HEK293 (cell line): ENCODE results near the gene ADAMTS17.

Experiments
- CTCF ChIA-PET: fragments of 350-600 bp; formaldehyde crosslinking; extraction: SDS; loops from one replicate; lab custom pipeline; 2021; ENCODE audit warnings: antibody characterized with exemption; lab: Yijun Ruan, JAX
- POLR2A ChIA-PET: fragments of 300-600 bp; formaldehyde crosslinking; extraction: SDS; loops from one replicate; lab custom pipeline; 2020; ENCODE audit warnings: antibody characterized with exemption, inconsistent platforms; lab: Yijun Ruan, JAX
- H3K27ac ChIP-seq: fragments of 200-500 bp; sonication (Bioruptor generic); 2 replicates; pipeline ENCODE4 v1.5.1; 2014; ENCODE audit warnings: low read depth, low read length, control low read depth, inconsistent platforms; ENCODE audit errors: extremely low read depth
- H3K36me3 ChIP-seq, 2 experiments: fragments of 200-500 bp in 1 of 2; sonication (Bioruptor generic) in 1 of 2; 1 replicate in 1 of 2; 2 replicates in 1 of 2; pipeline ENCODE4 v1.5.1; 2014 to 2017; ENCODE audit warnings: inconsistent platforms in 2 of 2, low read length in 2 of 2; ENCODE audit not compliant: control insufficient read depth in 2 of 2, insufficient read depth in 1 of 2
- H3K4me1 ChIP-seq: fragments of 200-500 bp; sonication (Bioruptor generic); 2 replicates; pipeline ENCODE4 v1.5.1; 2014; ENCODE audit warnings: mild to moderate bottlenecking, low read length, inconsistent platforms; ENCODE audit not compliant: control insufficient read depth, insufficient read depth
- H3K4me3 ChIP-seq: 2 replicates; pipeline ENCODE4 v1.5.1; 2011; ENCODE audit warnings: low read depth, mild to moderate bottlenecking, control low read depth, low read length, moderate library complexity
- H3K9me3 ChIP-seq: fragments of 200-500 bp; sonication (Bioruptor generic); 2 replicates; pipeline ENCODE4 v1.5.1; 2014; ENCODE audit warnings: low read depth, low read length, inconsistent platforms; ENCODE audit not compliant: control insufficient read depth, insufficient read depth
- GLI2 ChIP-seq: fragments of 450-650 bp; formaldehyde crosslinking; IDR thresholded peaks from 2 replicates; pipeline ENCODE4; 2017; ENCODE audit warnings: missing biosample characterization, missing genetic modification characterization, low read depth, borderline replicate concordance
- HOXC10 ChIP-seq: sonication (generic); formaldehyde crosslinking; IDR thresholded peaks from 2 replicates; pipeline ENCODE4 v1.8.1; 2023; ENCODE audit warnings: mild to moderate bottlenecking, missing genetic modification reagents
- KLF8 ChIP-seq: fragments of 450-650 bp; formaldehyde crosslinking; IDR thresholded peaks from 2 replicates; pipeline ENCODE4 v1.5.1; 2016; ENCODE audit warnings: missing biosample characterization, missing genetic modification characterization
- REPIN1 ChIP-seq: fragments of 450-650 bp; formaldehyde crosslinking; IDR thresholded peaks from 2 replicates; pipeline ENCODE4 v1.5.1; 2017; ENCODE audit warnings: missing biosample characterization, missing genetic modification characterization, low read depth
- SCRT2 ChIP-seq: fragments of 450-650 bp; formaldehyde crosslinking; IDR thresholded peaks from 2 replicates; pipeline ENCODE4 v1.5.1; 2016; ENCODE audit warnings: missing biosample characterization, missing genetic modification characterization
- YY2 ChIP-seq: fragments of 450-650 bp; formaldehyde crosslinking; IDR thresholded peaks from 2 replicates; pipeline ENCODE4 v1.5.1; 2016; ENCODE audit warnings: missing biosample characterization, missing genetic modification characterization
- ZBTB48 ChIP-seq: fragments of 450-650 bp; formaldehyde crosslinking; IDR thresholded peaks from 2 replicates; pipeline ENCODE4 v1.5.1; 2016; ENCODE audit warnings: missing biosample characterization, missing genetic modification characterization
- ZNF132 ChIP-seq: fragments of 450-650 bp; formaldehyde crosslinking; IDR thresholded peaks from 2 replicates; pipeline ENCODE4 v1.5.1; 2017; ENCODE audit warnings: missing biosample characterization, missing genetic modification characterization, borderline replicate concordance
- ZNF184 ChIP-seq: fragments of 450-650 bp; IDR thresholded peaks from 2 replicates; pipeline ENCODE4 v1.5.1; 2018; ENCODE audit warnings: missing biosample characterization, mild to moderate bottlenecking, missing genetic modification characterization
- ZNF202 ChIP-seq: fragments of 450-650 bp; formaldehyde crosslinking; IDR thresholded peaks from 2 replicates; pipeline ENCODE4 v1.5.1; 2016; ENCODE audit warnings: missing biosample characterization, missing genetic modification characterization, borderline replicate concordance
- ZNF266 ChIP-seq: fragments of 450-650 bp; formaldehyde crosslinking; IDR thresholded peaks from 2 replicates; pipeline ENCODE4 v1.5.1; 2016; ENCODE audit warnings: missing biosample characterization, missing genetic modification characterization, low read depth
- ZNF292 ChIP-seq: fragments of 450-650 bp; formaldehyde crosslinking; IDR thresholded peaks from 2 replicates; pipeline ENCODE4 v1.5.1; 2016; ENCODE audit warnings: low read depth, missing biosample characterization, missing genetic modification characterization, borderline replicate concordance
- ZNF311 ChIP-seq: fragments of 450-650 bp; formaldehyde crosslinking; IDR thresholded peaks from 2 replicates; pipeline ENCODE4 v1.5.1; 2017; ENCODE audit warnings: missing biosample characterization, missing genetic modification characterization, borderline replicate concordance
- ZNF548 ChIP-seq: fragments of 450-650 bp; formaldehyde crosslinking; IDR thresholded peaks from 2 replicates; pipeline ENCODE4 v1.5.1; 2016; ENCODE audit warnings: missing biosample characterization, missing genetic modification characterization
- ZNF585B ChIP-seq: fragments of 450-650 bp; formaldehyde crosslinking; IDR thresholded peaks from 2 replicates; pipeline ENCODE4 v1.5.1; 2016; ENCODE audit warnings: missing biosample characterization, missing genetic modification characterization
- ZNF654 ChIP-seq: fragments of 450-650 bp; formaldehyde crosslinking; IDR thresholded peaks from 2 replicates; pipeline ENCODE4 v1.5.1; 2016; ENCODE audit warnings: low read depth, missing biosample characterization, missing genetic modification characterization
- ZNF664 ChIP-seq: fragments of 450-650 bp; formaldehyde crosslinking; IDR thresholded peaks from 2 replicates; pipeline ENCODE4 v1.5.1; 2016; ENCODE audit warnings: missing biosample characterization, missing genetic modification characterization
- ZNF76 ChIP-seq: fragments of 450-650 bp; formaldehyde crosslinking; IDR thresholded peaks from 2 replicates; pipeline ENCODE4; 2016; ENCODE audit warnings: low read depth, missing biosample characterization, missing genetic modification characterization, borderline replicate concordance
- ZSCAN16 ChIP-seq: fragments of 450-650 bp; formaldehyde crosslinking; IDR thresholded peaks from 2 replicates; pipeline ENCODE4 v1.5.1; 2016; ENCODE audit warnings: missing biosample characterization, missing genetic modification characterization
- ZSCAN23 ChIP-seq: fragments of 450-650 bp; formaldehyde crosslinking; IDR thresholded peaks from 2 replicates; pipeline ENCODE4 v1.5.1; 2016; ENCODE audit warnings: missing biosample characterization, missing genetic modification characterization
- ZSCAN30 ChIP-seq: fragments of 450-650 bp; IDR thresholded peaks from 2 replicates; pipeline ENCODE4 v1.5.1; 2018; ENCODE audit warnings: missing biosample characterization, mild to moderate bottlenecking, missing genetic modification characterization, moderate library complexity
- TF ChIP-seq, protein P1 (sequence below): fragments of 450-650 bp; formaldehyde crosslinking; IDR thresholded peaks from 2 replicates; pipeline ENCODE4 v1.5.1; 2016; ENCODE audit warnings: missing biosample characterization, missing genetic modification characterization
- TF ChIP-seq, protein P2 (sequence below): fragments of 450-650 bp; formaldehyde crosslinking; IDR thresholded peaks from 2 replicates; pipeline ENCODE4 v1.5.1; 2016; ENCODE audit warnings: missing biosample characterization, missing genetic modification characterization

ADAMTS17 gene

DNA sequence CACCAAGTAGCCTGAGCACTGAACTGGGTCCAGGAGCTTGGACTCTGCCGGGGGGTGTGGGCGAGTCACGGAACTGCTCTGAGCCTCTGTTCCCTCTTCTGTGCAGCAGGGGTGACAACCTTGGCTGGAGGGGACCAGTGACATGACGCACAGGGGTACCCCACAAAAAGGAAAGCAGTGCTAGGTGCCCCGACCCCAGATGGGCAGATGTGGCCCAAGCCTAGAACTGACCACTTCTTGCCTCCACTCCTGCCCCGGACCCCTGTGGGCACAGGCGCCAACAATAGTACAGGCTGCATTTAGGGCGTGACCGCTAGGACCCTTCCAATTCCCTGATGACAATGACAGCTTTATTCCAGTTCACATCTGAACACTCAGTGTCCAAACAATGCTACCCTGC lies 352.7 kb downstream of the ADAMTS17 start:
- no peak overlapping the region for H3K4me3 ChIP-seq
- no peaks in the 10 kb centered on the region for H3K36me3 ChIP-seq
- no peaks in the 10 kb centered on the region for H3K9me3 ChIP-seq
- H3K27ac ChIP-seq, result no peak overlapping the region
- ChIA-PET POLR2A (no interaction called here), CTCF (interaction anchor here (0.6 to 1.1 kb wide), 3 partner anchors 9 to 144 kb away, joined by 3 to 4 read pairs (median 3); no protein-coding TSS in a partner anchor)
- H3K4me1 ChIP-seq, result no peaks in the 10 kb centered on the region
- no peak for TF ChIP-seq ZNF292

DNA sequence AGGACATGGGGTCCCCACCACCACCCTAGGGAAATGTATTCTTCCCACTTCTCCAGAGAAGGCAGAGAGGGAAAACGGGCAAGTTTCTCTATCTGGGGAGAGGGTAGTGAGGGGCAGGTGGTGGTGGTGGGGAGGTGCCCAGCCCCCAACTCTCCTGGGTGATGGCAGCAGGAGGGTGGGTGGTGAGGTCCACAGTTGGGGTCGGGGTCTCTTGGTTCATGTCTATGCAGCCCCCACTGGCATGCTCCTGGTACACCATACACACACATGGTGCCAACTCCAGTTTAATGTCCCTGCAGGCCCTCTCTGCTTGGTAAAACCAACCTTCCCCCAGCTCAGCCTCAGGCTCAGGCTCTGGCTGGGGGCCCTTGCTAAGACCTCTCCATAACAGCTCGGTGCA lies 354.1 kb downstream of the ADAMTS17 start:
- TF ChIP-seq, protein P1, sequence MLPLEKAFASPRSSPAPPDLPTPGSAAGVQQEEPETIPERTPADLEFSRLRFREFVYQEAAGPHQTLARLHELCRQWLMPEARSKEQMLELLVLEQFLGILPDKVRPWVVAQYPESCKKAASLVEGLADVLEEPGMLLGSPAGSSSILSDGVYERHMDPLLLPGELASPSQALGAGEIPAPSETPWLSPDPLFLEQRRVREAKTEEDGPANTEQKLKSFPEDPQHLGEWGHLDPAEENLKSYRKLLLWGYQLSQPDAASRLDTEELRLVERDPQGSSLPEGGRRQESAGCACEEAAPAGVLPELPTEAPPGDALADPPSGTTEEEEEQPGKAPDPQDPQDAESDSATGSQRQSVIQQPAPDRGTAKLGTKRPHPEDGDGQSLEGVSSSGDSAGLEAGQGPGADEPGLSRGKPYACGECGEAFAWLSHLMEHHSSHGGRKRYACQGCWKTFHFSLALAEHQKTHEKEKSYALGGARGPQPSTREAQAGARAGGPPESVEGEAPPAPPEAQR (tag by site-specific recombination), result no peak
- TF ChIP-seq ZNF664 (tag by site-specific recombination) (no peak), ZSCAN16 (tag by site-specific recombination) (no peak), GLI2 (tag by site-specific recombination) (no peak), ZNF548 (no peak), YY2 (no peak), HOXC10 (no peak), ZNF266 (no peak), ZNF76 (no peak), ZNF132 (no peak), SCRT2 (tag by site-specific recombination) (no peak), KLF8 (no peak), ZBTB48 (tag by site-specific recombination) (no peak), REPIN1 (tag by site-specific recombination) (no peak), ZNF654 (tag by site-specific recombination) (no peak), ZNF311 (tag by site-specific recombination) (no peak), ZSCAN23 (tag by site-specific recombination) (no peak), ZNF585B (tag by site-specific recombination) (no peak), ZNF184 (tag by site-specific recombination) (no peak)
- TF ChIP-seq, protein P2, sequence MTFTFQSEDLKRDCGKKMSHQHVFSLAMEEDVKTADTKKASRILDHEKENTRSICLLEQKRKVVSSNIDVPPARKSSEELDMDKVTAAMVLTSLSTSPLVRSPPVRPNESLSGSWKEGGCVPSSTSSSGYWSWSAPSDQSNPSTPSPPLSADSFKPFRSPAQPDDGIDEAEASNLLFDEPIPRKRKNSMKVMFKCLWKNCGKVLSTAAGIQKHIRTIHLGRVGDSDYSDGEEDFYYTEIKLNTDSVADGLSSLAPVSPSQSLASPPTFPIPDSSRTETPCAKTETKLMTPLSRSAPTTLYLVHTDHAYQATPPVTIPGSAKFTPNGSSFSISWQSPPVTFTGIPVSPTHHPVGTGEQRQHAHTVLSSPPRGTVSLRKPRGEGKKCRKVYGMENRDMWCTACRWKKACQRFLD (tag by site-specific recombination), result no peak
- H3K27ac ChIP-seq, result no peak overlapping the region
- H3K4me3 ChIP-seq, result no peak overlapping the region
- ChIA-PET POLR2A (no interaction called here), CTCF (no interaction called here)
- no peaks in the 10 kb centered on the region for H3K36me3 ChIP-seq
- no peaks in the 10 kb centered on the region for H3K4me1 ChIP-seq
- H3K9me3 ChIP-seq, result no peaks in the 10 kb centered on the region

DNA sequence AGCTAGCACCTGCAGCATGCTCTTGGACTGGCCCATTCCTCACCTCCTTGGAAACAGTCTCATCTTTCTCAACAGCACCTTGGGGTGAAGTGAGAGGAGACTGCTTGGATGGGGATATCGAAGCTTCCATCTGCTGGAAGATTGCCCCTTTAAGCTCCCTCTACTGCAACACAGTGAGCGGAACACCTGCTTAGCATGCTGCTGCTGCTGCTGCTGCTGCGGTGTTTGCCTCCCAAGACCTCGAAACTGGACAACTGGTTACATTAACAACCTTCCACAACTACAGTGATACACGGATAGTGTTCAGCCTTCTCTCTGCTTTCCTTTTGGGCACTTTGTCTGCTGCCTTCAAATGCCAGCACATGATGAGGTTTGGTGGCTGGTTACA lies 354.7 kb downstream of the ADAMTS17 start:
- H3K9me3 ChIP-seq, result no peaks in the 10 kb centered on the region
- no peaks in the 10 kb centered on the region for H3K36me3 ChIP-seq
- TF ChIP-seq ZSCAN30 (tag by site-specific recombination) (no peak), ZSCAN23 (tag by site-specific recombination) (no peak), ZNF202 (tag by site-specific recombination) (no peak)
- no peaks in the 10 kb centered on the region for H3K4me1 ChIP-seq
- CTCF ChIA-PET, result no interaction called here
- no peak overlapping the region for H3K4me3 ChIP-seq
- POLR2A ChIA-PET, result no interaction called here
- no peak overlapping the region for H3K27ac ChIP-seq
